ENCODE results near the gene EFEMP2.

Gene EFEMP2

DNA sequence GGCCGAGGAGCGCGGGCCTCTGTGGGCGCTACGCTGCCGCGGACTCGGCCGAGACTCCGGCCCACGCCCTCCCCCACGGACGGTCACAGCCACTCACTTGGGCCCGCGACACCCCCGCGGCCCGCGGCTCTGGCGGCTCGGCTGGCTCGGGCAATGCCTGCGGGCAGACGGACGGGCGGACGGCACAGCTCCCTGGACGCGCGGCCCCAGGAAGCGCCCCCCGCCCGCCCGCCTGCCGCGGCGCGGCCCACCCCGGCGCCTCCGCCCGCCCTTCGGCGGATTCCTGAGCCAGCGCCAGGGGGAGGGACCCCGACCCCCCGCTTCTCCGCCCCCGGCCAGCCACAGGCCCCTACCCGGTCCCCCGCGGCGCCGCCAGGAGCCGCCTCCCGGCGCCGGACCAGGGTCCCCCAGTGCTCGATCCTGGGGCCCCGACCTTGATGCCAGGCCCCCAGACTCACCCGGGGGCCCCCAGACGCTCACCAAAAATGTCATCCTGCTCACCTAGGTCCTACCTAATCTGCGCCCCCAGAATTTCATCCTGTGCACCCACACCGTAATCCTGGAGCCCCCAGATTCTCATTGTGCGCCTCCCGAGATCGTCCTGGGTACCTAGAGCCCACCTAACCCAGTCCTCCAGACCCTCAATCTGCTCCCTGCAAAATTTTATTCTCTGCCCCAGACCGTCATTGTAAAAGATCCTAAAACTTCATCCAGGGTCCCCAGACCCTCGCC lies at the start of gene EFEMP2:
EFEMP2 (minus strand) TSS at position 215 of the 732 bp plus-strand sequence. CDS start 446 bp downstream, outside the sequence.
- no peak for DNase-seq (ENCODE audit: low read depth)
- TF ChIP-seq, protein P1, sequence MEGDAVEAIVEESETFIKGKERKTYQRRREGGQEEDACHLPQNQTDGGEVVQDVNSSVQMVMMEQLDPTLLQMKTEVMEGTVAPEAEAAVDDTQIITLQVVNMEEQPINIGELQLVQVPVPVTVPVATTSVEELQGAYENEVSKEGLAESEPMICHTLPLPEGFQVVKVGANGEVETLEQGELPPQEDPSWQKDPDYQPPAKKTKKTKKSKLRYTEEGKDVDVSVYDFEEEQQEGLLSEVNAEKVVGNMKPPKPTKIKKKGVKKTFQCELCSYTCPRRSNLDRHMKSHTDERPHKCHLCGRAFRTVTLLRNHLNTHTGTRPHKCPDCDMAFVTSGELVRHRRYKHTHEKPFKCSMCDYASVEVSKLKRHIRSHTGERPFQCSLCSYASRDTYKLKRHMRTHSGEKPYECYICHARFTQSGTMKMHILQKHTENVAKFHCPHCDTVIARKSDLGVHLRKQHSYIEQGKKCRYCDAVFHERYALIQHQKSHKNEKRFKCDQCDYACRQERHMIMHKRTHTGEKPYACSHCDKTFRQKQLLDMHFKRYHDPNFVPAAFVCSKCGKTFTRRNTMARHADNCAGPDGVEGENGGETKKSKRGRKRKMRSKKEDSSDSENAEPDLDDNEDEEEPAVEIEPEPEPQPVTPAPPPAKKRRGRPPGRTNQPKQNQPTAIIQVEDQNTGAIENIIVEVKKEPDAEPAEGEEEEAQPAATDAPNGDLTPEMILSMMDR (conservative IDR thresholded peaks at IDR 0.05; ENCODE audit: control insufficient read depth, insufficient read depth, low read depth, low read length), result no peak
- peak within 1 kb of the TSS; percentile 69 for H3K4me3 ChIP-seq (ENCODE audit: control insufficient read depth, low read depth, low read length)

DNA sequence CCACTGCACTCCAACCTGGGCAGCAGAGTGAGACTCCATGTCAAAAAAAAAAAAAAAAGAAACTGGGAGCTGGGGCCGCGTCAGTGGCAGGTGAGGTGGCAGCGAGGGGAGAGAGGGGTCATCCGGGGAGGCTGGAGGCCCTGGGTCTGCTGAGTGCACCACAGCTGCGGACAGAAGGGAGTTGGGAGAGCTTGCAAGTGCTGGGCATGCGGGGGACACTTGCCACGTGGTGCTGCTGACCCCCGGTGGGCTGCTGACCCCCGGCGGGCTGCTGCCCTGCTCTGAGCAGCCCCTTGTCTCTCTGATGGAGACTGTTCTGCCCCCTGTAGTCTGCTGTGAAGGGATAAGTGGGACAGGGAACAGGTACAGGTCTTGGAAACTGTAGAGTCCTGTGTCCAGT lies 49.3 kb upstream of the EFEMP2 start:
- no peak for DNase-seq (ENCODE audit: low read depth)

DNA sequence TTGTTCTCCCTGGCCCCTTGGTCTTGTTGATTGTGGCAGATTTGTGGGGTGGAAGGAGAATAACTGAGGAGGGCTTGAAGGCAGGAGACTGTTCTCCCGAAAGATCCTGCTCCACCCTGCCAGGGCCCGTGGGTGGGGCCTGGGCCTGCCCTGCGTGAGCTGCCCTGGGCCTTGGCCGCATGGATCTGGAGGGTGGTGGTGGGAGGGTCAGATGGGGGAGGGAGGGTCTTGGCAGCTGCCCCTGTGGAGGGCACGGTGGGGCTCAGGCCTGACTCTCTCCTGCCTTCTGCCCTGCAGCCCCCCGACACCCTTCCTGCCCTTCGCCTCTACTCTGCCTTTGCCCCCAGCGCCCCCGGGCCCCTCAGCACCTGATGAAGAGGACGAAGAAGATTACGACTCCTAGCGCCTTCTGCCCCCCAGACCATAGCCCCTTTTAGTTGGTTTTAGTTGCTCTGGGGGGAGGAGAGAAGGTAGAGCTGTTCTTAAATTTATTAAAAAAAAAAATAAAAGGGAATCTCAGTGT lies 48.5 kb upstream of the EFEMP2 start:
- H3K4me3 ChIP-seq (ENCODE audit: control insufficient read depth, low read depth, low read length), result peak overlapping the region; percentile 74
- TF ChIP-seq, protein P1 (conservative IDR thresholded peaks at IDR 0.05; ENCODE audit: control insufficient read depth, insufficient read depth, low read depth, low read length), result no peak
- DNase-seq (ENCODE audit: low read depth), result no peak

More for the DNA sequence above, 49.3 kb upstream of the EFEMP2 start:
- H3K4me3 ChIP-seq (ENCODE audit: control insufficient read depth, low read depth, low read length), result no peak overlapping the region
- TF ChIP-seq, protein P1 (conservative IDR thresholded peaks at IDR 0.05; ENCODE audit: control insufficient read depth, insufficient read depth, low read depth, low read length), result no peak

DNA sequence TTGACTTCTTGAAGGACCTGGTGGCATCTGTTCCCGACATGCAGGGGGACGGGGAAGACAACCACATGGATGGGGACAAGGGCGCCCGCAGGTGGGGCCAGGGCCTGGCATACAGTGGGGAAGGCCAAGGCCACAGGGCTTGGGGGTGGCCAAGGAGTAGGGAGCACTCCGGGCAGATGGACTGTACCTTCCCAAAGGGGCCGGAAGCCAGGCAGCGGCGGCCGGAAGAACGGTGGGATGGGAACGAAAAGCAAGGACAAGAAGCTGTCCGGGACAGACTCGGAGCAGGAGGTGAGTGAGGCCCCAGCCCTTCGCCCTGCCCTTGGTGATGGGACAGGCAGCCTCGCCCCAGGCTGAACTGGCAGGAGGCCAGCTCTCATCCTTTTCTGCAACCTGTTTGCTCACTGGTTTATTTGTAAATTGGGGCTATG lies 47.8 kb upstream of the EFEMP2 start:
- TF ChIP-seq, protein P1 (conservative IDR thresholded peaks at IDR 0.05; ENCODE audit: control insufficient read depth, insufficient read depth, low read depth, low read length), result no peak
- peak overlapping the region; percentile 74 for H3K4me3 ChIP-seq (ENCODE audit: control insufficient read depth, low read depth, low read length)
- DNase-seq (ENCODE audit: low read depth), result no peak

DNA sequence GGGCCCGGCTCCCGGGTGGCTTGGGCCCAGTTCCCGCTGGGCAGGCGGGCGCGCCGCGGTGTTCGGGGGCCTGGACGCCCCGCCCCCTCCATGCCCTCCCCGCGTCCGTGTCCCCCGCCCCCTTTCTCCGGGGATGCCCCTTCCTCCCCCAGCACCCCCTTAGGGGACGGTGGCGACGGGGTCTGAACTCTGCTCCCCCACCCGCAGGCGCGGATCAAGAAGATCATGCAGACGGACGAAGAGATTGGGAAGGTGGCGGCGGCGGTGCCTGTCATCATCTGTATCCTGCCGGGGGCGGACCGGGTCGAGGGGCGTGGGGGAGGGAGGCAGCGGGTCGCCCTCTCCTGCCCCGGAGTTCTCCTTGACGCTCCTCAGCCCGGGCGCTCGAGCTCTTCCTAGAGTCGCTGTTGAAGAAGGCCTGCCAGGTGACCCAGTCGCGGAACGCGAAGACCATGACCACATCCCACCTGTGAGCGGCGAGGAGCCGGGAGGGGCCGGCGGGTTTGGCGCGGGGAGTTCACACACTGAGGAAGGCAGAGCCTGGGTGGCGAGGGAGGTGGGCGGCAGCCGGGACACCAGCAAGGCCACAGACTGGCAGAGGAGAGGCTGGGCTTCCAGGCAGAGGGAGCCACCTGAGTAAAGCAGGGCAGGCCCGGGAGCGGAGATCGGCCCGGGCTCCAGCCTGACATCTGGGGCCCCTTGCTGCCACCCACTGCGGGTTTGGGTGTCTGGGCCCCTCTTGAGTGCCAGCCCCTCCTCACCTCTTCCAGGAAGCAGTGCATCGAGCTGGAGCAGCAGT lies 47.2 kb upstream of the EFEMP2 start:
- TF ChIP-seq, protein P1 (conservative IDR thresholded peaks at IDR 0.05; ENCODE audit: control insufficient read depth, insufficient read depth, low read depth, low read length), result no peak
- H3K4me3 ChIP-seq (ENCODE audit: control insufficient read depth, low read depth, low read length), result peak overlapping the region; percentile 74
- DNase-seq (ENCODE audit: low read depth), result no peak

DNA sequence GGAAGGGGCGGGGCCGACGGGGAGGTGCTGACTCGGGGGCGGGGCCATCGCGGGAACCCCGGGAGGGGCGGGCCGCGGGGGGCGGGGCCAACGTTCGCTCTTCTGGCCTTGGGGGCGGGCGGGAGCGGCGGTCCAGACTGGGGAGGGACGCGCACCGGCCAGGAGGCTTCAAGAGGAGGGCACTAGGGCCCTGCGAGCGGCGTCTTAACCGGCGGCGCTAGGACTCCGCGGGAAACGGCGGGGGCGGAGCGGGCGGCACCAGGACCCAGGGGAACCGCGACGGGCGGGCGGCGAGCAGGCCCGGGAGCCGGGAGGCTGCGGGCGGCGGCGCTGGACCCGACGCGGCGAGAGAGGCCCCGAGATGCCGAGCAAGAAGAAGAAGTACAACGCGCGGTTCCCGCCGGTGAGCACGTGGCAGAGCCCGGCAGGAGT lies 46.6 kb upstream of the EFEMP2 start, which contains the start of gene DRAP1:
DRAP1 (plus strand) TSS at position 286 of the 432 bp plus-strand sequence; CDS start at position 362, 76 bp downstream.
- H3K4me3 ChIP-seq (ENCODE audit: control insufficient read depth, low read depth, low read length), result peak within 1 kb of the TSS; percentile 85
- TF ChIP-seq, protein P1 (conservative IDR thresholded peaks at IDR 0.05; ENCODE audit: control insufficient read depth, insufficient read depth, low read depth, low read length), result no peak
- DNase-seq (ENCODE audit: low read depth), result peak; percentile 96
